ENCODE results near the gene MGLL.
"Not testable (repeated sequence)": the region's sequence is repeated elsewhere in the genome, so short reads cannot be mapped to it uniquely, and the experiment has no call there.

The MGLL gene

DNA sequence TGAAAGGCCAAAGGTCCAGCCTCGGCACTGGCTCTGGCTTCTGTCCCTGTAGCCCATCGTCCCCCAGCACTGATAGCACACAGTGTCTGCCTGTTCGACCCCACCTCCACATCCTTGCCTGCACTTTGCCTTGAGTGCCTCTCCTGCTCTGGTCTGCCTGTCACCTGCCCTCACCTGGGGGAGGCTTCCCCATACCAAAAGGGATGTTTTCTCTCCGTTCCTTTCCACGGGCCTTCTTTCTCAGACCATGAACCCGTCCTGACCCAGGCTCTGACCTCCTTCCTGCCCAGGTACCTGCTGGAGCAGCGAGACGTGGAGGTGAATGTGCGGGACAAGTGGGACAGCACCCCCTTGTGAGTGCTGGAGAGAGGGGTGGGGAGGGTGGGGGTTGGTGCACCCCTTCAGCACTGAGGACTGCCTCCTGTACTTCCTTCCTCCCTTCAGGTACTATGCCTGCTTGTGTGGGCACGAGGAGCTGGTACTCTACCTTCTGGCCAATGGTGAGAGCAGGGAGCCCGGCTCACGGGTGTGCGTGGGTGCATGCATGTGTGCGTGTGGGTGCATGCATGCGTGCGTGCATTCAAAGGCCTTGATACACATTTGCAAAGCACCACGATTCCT, 148.1 kb downstream of the MGLL start:
- DNase-seq (ENCODE audit: low spot score), result no peak

DNA sequence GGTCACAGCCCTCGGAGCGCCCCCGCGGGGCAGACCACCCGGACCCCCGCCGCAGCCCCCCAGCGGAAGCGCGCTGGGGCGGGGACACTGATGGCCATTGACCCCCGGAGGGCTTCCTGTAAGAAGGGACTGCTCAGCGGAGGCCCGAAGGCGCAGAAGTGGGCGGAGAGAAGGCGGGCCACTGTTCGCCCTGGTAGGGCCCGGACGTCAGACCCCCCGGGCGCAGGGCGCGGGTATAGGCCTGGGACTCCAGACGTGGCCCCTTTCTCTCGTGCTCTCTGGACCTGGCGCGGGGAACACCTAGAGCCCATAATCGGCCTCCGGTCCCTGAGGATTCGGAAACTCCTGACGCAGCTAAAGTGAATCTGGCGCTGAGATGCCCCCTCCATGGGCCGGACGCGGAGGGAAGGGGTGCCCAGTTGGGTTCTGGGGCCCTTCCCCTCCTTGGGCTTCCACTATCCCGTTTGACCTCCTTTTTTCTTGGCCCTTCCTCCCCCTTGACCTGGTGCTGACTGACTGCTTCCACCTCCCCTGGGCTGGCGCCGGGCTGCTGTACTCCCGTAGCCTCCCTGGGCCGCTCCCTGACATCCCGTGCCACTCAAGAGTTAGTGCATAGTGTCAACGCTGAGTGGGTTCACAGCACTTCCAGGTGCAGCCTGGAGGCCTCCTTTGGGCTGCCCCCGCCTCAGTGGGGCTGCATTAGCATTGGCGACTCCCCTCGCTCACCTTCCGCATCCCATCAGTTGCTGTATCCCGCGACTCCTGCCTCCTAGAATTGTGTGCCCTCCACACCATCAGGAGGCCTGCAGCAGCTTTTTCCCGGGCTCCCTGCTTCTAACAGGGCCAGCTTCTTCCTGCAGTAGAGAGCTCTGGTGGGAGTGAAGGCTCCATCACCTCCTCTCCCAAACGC, 148.9 kb downstream of the MGLL start:
- peak; percentile 56 for DNase-seq (ENCODE audit: low spot score)

DNA sequence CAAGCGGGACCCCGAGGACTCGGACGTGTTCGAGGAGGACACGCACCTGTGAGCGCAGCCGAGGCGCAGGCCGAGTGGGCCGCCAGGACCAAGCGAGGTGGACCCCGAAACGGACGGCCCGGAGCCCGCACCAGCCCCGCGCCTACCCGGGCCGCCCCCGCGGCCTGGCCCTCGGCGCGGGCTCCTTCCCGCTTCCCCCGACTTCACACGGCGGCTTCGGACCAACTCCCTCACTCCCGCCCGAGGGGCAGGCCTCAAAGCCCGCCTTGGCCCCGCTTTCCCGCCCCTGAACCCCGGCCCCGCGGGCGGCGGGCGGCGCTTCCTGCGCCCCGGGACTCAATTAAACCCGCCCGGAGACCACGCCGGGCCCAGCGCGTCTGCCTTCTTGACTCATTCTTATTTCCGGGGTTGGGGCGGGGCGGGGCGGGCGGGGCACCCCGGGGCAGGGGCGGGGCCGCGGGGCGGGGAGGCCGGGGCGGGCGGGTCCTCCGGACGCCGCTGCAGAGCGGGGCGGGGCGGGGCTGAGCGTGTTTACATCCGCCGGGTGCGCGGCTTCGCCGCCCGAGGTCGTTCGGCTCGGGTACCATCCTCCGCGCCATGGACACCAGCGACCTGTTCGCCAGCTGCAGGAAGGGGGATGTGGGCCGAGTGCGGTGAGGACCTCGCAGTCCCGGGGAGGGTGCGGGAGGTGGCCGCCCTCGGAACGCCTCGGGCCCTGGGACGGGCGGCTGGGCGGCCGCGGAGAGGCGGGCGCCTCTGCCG, 149.7 kb downstream of the MGLL start, which contains the start of gene ABTB1:
Gene ABTB1 (plus strand): TSS at position 524 of the 762 bp plus-strand sequence. CDS start 74 bp downstream, at position 598.
- peak; percentile 71 for DNase-seq (ENCODE audit: low spot score)

DNA sequence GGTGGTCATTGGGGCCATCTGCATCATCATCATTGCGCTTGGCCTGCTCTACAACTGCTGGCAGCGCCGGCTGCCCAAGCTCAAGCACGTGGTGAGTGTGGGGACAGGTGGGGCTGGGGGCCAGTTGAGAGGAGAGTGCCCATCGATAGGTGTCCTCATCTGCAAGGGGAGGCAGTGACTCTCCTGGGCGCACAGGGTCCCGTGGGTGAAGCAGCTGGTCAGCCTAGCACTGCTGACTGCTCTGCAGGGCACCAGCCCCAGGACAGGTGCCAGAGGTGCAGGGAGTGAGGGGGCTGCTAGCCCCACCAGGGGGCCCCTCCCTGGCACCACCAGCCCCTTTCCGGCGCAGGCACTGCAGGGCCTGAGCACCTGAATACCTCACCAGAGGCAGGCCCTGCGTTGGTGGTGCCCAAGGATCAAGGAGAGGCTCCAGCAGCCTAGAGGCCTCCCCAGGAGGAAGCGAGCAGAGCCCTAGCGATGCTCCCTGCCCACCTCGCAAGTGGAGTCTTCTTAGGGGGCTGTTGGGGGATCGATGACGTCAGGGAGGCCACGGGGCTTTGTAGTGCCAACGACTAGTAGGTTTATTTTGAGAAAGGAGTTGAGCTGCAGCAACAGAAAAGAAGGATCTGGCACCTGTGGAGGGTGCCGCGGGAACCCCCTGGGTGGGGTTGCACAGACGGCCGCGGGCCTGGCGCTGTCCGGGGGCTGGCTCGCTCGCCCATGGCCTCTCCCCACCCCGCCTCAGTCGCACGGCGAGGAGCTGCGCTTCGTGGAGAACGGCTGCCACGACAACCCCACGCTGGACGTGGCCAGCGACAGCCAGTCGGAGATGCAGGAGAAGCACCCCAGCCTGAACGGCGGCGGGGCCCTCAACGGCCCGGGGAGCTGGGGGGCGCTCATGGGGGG, 150.5 kb downstream of the MGLL start:
- no peak for DNase-seq (ENCODE audit: low spot score)

DNA sequence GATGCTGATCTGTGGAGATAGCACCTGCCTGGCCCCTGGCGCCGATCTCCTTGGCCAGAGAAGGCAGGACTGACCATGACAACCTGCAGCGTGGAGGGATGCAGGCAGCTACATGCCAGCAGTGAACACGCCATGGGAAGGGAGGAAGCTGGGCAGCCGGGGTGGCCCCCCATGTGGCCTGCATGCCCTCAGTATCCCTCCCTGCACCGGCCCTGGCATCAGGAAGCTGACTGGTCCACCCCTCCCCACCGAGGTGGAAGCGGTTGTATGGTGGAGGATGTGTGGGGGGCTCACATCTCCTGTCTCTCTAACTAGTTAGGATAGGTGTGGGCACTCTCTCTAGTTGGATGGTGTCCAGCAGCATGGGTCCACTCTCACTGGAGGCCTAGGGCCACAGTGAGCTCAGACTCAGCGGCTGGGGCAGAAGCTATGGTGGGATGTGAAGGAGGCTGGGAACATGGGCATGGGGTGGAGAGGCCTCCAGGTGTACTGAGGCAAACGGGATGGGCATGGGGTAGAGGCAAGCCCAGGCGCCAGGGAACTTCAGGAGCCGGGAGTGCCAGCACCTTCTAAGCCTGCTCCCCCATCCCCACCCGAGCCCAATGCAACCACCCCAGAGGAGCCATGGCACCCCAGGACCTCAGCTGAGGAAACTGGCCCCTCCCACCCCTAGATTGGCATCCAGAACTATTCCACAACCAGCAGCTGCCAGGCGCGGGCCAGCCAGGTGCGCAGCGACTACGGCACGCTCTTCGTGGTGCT, 151.4 kb downstream of the MGLL start:
- DNase-seq (ENCODE audit: low spot score), result no peak

DNA sequence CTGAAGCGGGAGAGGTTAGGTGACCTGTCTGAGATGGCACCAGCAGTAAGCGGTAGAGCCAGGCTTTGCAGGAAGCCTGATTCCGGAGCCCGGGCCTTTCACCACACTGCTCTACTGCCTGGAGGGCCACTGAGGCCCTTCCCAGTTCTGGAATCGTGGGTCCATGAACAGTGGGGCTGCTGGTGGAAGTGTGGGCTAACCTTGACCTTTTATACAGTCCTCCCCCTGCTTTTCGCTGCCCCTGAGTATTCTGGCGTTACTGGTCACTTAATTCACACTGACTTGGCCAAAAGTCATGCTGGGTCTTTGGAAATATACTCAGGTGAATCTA, 152.1 kb downstream of the MGLL start:
- no peak for DNase-seq (ENCODE audit: low spot score)

DNA sequence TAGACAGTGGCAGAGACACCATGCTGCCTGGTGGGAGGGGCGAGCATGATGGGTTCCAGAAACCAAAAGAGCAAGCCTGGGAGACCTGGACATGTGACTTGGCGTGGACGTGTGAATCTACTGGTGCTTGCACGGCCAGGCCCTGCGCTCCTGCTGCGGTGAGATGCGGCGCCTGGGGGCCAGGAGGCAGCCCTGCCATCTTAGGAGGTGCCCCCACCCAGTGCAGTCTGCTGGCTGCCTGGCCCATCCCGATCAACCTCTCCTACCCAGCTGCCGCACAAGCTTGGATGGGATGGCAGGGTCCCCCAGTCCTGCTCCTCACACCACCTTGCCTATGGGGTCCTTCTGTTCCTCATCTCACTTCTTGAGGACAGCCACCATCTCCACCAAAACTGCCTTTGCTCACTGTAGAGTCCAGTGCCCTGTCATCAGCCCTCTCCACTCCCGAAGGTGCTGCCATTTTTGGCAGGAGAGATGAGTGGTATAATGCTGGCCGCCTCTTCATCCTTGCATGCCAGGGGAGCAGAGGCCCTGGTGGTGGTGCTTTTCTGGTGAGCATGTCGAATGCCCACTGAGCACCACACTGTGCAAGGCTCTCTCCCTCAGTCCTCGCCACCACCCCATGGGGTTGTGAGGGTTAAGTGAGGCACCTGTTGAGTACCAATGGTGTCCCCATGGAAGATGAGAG, 152.6 kb downstream of the MGLL start:
- DNase-seq (ENCODE audit: low spot score), result no peak

DNA sequence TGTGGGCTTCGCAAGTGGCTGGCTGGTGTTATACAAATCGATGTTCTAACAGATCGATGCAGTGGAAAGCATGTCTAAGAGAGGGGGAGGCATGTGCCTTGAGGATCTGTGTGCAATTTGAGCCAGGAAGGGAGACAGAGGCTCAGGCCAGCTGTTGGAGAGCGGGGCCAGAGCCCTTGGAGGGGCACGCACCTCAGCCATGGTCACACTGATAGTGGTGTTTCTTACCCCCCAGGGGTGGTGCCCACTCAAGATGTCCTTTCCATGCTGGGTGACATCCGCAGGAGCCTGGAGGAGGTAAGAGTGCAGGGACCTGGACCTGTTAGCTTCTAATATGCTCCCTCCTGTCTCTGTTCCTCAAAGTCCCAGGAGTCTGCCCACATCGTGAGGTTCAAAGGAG, 153.4 kb downstream of the MGLL start:
- no peak for DNase-seq (ENCODE audit: low spot score)

DNA sequence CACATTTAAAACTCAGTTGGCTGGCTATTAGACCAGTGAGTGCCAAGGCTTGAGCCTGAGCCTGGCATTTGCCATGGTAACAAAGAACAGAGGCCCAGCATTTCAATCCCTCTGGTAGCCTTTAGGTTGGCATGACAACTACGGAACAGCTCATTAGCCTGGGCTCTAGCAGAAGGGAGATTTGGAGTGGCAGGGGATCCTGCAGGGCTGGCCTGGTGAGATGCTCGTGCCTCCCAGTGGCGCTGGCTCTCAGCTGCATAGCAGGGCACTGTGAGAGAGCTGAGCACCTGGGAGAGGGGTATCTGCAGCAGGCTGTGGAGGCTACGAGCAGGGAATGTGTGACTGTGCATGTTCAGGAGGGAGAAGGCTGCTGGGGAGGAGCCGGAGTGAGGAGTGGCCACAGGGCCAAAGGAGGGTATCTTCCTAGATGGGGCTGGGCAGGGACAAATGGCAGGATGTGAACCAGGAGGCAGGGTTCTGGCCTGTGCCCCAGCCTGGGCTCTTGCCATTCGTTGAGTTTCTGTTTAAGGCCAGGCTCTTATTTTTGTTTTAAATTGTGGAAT, 155.1 kb downstream of the MGLL start:
- DNase-seq (ENCODE audit: low spot score), result peak; percentile 88

DNA sequence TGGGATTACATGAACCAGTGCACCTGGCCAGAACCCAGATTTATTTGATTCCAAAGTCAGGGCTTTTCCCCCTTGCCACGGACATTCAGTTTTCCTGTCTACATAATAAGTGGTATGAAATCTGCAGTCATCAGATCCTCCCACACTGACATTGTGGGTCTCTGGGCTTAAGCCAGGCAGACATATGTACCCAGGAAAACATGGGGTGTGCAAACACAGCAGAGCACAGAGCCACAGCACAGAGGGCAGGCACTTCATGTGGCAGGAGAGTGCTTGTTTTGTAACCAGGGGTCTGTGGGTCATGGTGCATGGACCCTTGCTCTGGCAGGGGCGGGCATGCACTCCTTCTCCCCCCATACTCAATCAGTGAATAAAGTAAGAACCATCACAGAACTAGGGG, 155.6 kb downstream of the MGLL start:
- no peak for DNase-seq (ENCODE audit: low spot score)

DNA sequence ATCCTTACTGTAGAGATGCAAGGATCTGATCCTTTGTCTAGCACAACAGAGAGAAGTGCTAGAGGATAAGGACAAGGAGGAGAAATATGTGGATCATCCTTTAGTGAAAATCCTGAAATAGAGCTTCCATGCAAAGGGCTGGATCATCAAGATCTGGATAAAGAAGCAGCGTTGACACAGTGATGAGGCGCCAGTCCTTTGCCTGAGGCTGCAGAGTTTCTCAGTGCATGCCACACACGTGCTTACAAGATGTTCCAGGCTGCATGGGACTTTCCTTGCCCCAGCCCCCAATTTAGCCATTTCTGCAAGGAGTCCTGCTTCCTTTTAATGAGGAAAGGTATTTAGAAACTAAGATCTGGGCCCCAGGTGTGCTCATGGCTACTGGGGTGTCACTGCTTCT, 156.7 kb downstream of the MGLL start:
- no peak for DNase-seq (ENCODE audit: low spot score)

DNA sequence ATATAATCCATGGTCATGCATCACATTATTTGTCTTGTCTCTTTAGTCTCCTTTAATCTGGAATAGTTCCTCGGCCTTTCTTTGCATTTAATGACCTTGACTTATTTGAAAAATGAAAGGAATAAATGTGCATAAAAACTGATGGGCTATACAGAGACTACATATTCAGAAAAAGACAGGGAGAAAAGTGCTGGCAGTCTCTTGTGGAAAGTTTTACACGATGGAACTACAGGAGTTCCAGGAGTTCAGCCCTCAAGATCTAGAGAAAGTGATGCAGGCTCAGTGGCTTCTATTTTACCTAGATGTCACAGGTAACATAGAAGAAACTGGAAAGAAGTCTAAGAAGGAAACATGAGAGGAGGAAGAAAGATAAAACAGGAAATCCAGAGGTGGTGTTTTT, 157.2 kb downstream of the MGLL start:
- no peak for DNase-seq (ENCODE audit: low spot score)

DNA sequence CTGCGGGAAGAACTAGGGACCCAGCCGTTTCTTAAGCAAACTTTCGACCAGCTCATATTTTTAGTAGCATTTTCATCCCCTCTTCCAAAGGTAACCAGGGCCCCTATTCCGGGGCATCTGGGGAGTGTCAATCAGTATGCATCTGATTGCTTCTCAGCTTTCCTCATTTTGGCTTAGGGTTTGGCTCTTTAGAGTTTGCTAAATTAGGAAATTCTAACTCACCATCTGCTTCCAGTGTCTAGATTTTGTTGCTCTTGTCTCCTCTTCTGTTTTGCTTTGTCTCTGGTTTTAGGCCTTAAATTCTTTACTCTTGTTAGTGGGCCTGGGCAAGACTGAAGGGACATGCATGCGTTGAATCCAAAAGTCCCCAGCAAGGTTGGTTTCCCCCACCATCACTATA, 159.2 kb downstream of the MGLL start:
- peak; percentile 48 for DNase-seq (ENCODE audit: low spot score)

DNA sequence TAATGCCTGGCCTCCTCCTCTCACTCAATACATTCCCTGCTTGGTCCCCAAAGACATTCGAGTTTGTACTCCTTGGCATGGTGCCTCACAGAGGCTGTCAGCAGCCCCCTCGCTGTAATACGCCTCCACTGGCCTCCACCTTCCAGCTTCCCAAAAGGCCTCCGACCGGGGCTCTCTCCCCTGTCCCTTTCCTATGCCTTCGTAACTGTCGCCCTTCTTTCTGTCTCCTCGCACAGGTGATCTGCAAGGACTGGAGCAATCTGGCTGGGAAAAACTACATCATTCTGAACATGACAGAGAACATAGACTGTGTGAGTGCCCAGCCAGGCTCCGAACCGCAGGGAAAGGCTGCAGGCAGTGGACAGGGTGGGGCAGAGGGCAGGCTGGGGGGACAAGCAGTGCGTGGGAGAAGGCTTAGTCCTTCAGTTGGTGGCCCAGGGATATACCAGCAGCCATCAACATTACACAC, 160.3 kb downstream of the MGLL start:
- DNase-seq (ENCODE audit: low spot score), result no peak

DNA sequence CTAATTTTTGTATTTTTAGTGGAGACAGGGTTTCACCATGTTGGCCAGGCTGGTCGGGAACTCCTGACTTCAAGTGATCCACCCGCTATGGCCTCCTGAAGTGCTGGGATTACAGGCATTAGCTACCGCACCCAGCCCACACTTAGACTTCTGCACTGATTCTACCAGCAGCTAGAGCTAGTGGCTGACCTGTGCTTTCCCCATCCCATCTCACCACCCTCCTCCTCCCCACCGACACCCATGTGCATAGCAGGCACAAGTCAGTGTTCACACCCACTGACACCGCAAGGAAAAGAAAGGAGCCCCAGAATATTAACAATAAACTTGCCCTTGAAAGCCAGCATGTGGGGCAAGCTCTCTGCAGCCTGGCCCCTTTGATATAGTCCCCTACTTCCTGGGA, 160.7 kb downstream of the MGLL start:
- DNase-seq (ENCODE audit: low spot score), result no peak

DNA sequence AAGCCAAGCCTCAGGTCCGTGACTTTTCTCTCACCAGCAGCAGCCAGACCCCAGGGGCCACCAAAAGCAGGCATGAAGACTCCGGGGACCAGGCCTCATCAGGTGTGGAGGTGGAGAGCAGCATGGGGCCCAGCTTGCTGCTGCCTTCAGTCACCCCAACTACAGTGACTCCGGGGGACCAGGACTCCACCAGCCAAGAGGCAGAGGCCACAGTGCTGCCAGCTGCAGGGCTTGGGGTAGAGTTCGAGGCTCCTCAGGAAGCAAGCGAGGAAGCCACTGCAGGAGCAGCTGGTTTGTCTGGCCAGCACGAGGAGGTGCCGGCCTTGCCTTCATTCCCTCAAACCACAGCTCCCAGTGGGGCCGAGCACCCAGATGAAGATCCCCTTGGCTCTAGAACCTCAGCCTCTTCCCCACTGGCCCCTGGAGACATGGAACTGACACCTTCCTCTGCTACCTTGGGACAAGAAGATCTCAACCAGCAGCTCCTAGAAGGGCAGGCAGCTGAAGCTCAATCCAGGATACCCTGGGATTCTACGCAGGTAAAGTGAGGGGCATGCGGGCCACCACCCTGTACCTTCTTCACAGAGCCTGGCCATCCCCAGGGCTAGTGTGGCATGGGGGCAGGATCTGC, 161.6 kb downstream of the MGLL start:
- no peak for DNase-seq (ENCODE audit: low spot score)

DNA sequence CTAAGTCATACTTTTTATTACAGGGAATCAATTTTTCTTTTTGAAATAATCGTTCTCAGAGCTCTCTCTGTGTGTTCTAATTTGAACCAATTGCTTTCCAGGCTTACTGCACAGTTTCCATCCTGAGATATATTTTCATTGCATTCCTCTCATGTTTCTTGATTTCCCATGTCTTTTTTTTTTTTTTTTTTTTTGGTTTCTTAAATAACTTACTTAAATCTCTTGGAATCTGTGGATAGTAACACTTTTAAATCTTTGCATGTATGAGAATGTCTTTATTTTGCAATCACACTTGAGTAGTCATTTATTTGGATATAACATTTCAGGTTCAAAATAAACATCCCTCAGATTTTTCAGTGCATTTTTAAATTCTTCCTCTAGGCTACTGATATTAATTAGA, 164.1 kb downstream of the MGLL start:
- DNase-seq (ENCODE audit: low spot score), result no peak

DNA sequence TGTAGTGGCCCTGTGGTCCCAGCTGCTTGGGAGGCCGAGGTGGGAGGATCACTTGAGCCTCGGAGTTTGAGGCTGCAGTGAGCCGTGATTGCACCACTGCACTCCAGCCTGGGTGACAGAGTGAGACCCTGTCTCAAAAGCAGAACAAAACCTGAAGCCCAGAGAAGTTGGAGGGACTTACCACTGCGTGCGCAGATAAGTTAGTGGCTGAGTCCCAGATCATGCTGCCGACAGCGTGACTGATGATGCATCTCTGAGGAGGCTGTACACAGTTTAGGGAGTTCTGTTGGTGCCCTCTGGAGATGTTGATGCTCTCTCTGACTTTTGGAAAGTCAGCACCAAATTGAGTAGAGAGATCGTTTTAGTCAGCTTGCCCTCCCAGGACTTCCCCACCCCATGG, 165.4 kb downstream of the MGLL start:
- DNase-seq (ENCODE audit: low spot score), result no peak

DNA sequence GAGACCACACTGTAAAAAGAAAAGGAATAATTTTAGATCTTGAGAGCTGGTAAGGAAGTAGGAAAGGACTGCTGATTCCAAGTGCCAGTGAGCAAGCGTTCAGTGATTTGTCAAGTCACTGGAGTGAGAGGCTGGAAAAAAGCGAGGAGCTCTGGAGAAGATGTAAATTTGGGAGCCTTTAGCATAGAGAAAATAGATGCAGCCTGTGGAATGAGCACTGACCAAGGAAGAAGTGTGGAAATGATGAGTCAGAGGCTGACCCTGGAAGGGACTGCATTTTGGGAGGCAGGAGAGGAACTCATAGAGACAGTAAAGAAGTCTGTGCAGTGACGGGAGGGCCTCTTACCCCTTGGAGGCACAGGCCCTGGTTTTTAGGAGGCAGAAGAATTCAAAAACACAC, 166.7 kb downstream of the MGLL start:
- DNase-seq (ENCODE audit: low spot score), result no peak

DNA sequence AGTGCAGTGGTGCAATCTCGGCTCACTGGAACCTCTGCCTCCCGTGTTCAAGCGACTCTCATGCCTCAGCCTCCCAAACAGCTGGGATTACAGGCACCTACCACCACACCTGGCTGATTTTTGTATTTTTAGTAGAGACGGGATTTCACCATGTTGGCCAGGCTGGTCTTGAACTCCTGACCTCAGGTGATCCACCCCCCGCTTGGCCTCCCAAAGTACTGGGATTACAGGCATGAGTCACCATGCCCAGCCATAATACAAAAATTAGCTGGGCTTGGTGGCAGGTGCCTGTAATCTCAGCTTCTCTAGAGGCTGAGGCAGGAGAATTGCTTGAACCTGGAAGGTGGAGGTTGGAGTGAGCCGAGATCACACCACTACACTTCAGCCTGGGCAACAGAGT, 167.3 kb downstream of the MGLL start:
- not testable (repeated sequence) for DNase-seq (ENCODE audit: low spot score)

Measured in cerebellar cortex (tissue), 1 donor.